ENCODE data around the gene CMC4.
A peak's percentile ranks its signal among the peaks of the same experiment; 100 is the strongest.

The CMC4 gene

GRCh38 chrX:155070975-155071693 lies at the start of gene CMC4, which contains the start of the genes BRCC3 and MTCP1:
TSS of gene CMC4 (minus strand) at chrX:155071136. CDS start at chrX:155064023, 7,113 bp downstream.
TSS of gene BRCC3 (plus strand) at chrX:155071508. CDS start at chrX:155071528, 20 bp downstream.
TSS of gene MTCP1 (minus strand) at chrX:155071136. CDS start at chrX:155066010, 5,126 bp downstream.
- no peaks in the 10 kb centered on the region for H3K27me3 Mint-ChIP-seq (ENCODE audit: low read depth, poor library complexity)
- DNase-seq: peak; percentile 76
- H3K4me3 Mint-ChIP-seq: peak within 1 kb of the TSS; percentile 90
- H3K9me3 Mint-ChIP-seq: peaks cover 33% of the 10 kb centered on the region
- peaks cover 43% of the 10 kb centered on the region for H3K4me1 Mint-ChIP-seq
- no peak for TF ChIP-seq CTCF (IDR thresholded peaks at IDR 0.05)
- H3K27ac Mint-ChIP-seq: peak within 1 kb of the TSS; percentile 71
- H3K36me3 Mint-ChIP-seq (ENCODE audit: low read depth): peaks cover 26% of the 10 kb centered on the region

GRCh38 chrX:155115174-155115819 lies 44.4 kb upstream of the CMC4 start:
- TF ChIP-seq CTCF (IDR thresholded peaks at IDR 0.05): no peak
- H3K9me3 Mint-ChIP-seq: peaks cover 59% of the 10 kb centered on the region
- H3K4me1 Mint-ChIP-seq: no peaks in the 10 kb centered on the region

GRCh38 chrX:155113097-155113496 lies 42.2 kb upstream of the CMC4 start:
- no peaks in the 10 kb centered on the region for H3K27me3 Mint-ChIP-seq (ENCODE audit: low read depth, poor library complexity)
- no peak for TF ChIP-seq CTCF (IDR thresholded peaks at IDR 0.05)
- no peaks in the 10 kb centered on the region for H3K4me1 Mint-ChIP-seq
- peaks cover 63% of the 10 kb centered on the region for H3K9me3 Mint-ChIP-seq
- no peak overlapping the region for H3K27ac Mint-ChIP-seq
- H3K4me3 Mint-ChIP-seq: no peak overlapping the region
- no peak for DNase-seq
- H3K36me3 Mint-ChIP-seq (ENCODE audit: low read depth): peaks cover 86% of the 10 kb centered on the region

More at GRCh38 chrX:155115174-155115819, 44.4 kb upstream of the CMC4 start:
- DNase-seq: no peak
- Mint-ChIP-seq H3K4me3 (no peak overlapping the region), H3K27me3 (ENCODE audit: low read depth, poor library complexity) (no peaks in the 10 kb centered on the region), H3K27ac (no peak overlapping the region), H3K36me3 (ENCODE audit: low read depth) (peaks cover 79% of the 10 kb centered on the region)

GRCh38 chrX:155112171-155112570 lies 41.2 kb upstream of the CMC4 start:
- no peak overlapping the region for H3K4me3 Mint-ChIP-seq
- H3K27ac Mint-ChIP-seq: no peak overlapping the region
- DNase-seq: no peak
- H3K9me3 Mint-ChIP-seq: peaks cover 62% of the 10 kb centered on the region
- peaks cover 93% of the 10 kb centered on the region for H3K36me3 Mint-ChIP-seq (ENCODE audit: low read depth)
- no peak for TF ChIP-seq CTCF (IDR thresholded peaks at IDR 0.05)
- no peaks in the 10 kb centered on the region for H3K4me1 Mint-ChIP-seq
- no peaks in the 10 kb centered on the region for H3K27me3 Mint-ChIP-seq (ENCODE audit: low read depth, poor library complexity)

- Mint-ChIP-seq H3K27ac (no peak overlapping the region), H3K4me1 (no peaks in the 10 kb centered on the region), H3K4me3 (no peak overlapping the region), H3K36me3 (ENCODE audit: low read depth) (peaks cover 70% of the 10 kb centered on the region), H3K9me3 (peaks cover 41% of the 10 kb centered on the region), H3K27me3 (ENCODE audit: low read depth, poor library complexity) (no peaks in the 10 kb centered on the region)
- no peak for DNase-seq
- TF ChIP-seq CTCF (IDR thresholded peaks at IDR 0.05): no peak
Observed at GRCh38 chrX:155108427-155108826, 37.5 kb upstream of the CMC4 start.

Measured in nephron progenitor cell (in vitro differentiated cells).